Naive thymus-derived CD8-positive, alpha-beta T cell (primary cell): ENCODE results near the gene TTC39B. TPM values are rescaled to one million over a fixed set of nuclear protein-coding genes. Genes with fewer than 3 reads are reported as not detected.

Experiments
- ATAC-seq, 2 donors: fragments of 150-1000 bp; cut with Tn5 transposase in 1 of 2; sonication (Bioruptor Pico), chemical (Tn5 transposase) in 1 of 2; 1 replicate in 1 of 2; 2 replicates in 1 of 2; pipeline ENCODE4 v1.10.0; 2021; ENCODE audit warnings: mild to moderate bottlenecking in 2 of 2, moderate library complexity in 2 of 2
- POLR2A ChIA-PET: fragments of 350-600 bp; sonication (Branson Sonifier 250); formaldehyde crosslinking; loops from one replicate; lab custom pipeline; 2021; ENCODE audit warnings: antibody characterized with exemption; lab: Charles Lee
- DNase-seq, 10 donors: peaks; one replicate each; pipeline versions ENCODE4 v3.0.0 to v3.0.0-alpha.2; 2020 to 2022
- H3K27ac Mint-ChIP-seq, 10 donors: one replicate each; pipeline ENCODE4 v1.8.0; 2020 to 2022; ENCODE audit warnings: mild to moderate bottlenecking in 10 of 10, mixed read lengths in 10 of 10, moderate library complexity in 4 of 10, inconsistent platforms in 1 of 10
- H3K27me3 Mint-ChIP-seq, 5 donors: one replicate each; pipeline ENCODE4 v1.8.0; 2021 to 2022; ENCODE audit warnings: mixed read lengths in 5 of 5
- H3K36me3 Mint-ChIP-seq, 3 donors: one replicate each; pipeline ENCODE4 v1.8.0; 2020 to 2022; ENCODE audit warnings: mixed read lengths in 3 of 3, mild to moderate bottlenecking in 2 of 3, inconsistent platforms in 1 of 3
- H3K4me1 Mint-ChIP-seq, 4 donors: one replicate each; pipeline ENCODE4 v1.8.0; 2021 to 2022; ENCODE audit warnings: mixed read lengths in 4 of 4
- H3K4me3 Mint-ChIP-seq, 10 donors: one replicate each; pipeline ENCODE4 v1.8.0; 2020 to 2022; ENCODE audit warnings: mild to moderate bottlenecking in 10 of 10, mixed read lengths in 10 of 10, moderate library complexity in 6 of 10, inconsistent platforms in 1 of 10
- H3K9me3 Mint-ChIP-seq, 9 donors: one replicate each; pipeline ENCODE4 v1.8.0; 2020 to 2022; ENCODE audit warnings: mixed read lengths in 9 of 9, mild to moderate bottlenecking in 3 of 9, inconsistent platforms in 1 of 9, moderate library complexity in 1 of 9
- polyA plus RNA-seq, 3 donors: library from polyadenylated mRNA; unstranded; fragments of 300-500 nt; fragmentation: Illumina TruSeq; gene quantifications; one replicate each; pipeline ENCODE4 v1.2.3, GENCODE V29; 2021
- total RNA-seq, 8 experiments: library from RNA in 2 of 8; stranded (reverse) in 2 of 8; gene quantifications; one replicate each; pipeline ENCODE4 v1.2.3 and lab custom pipeline; 2021 to 2026

The TTC39B gene
- total and polyA plus RNA-seq, 5 experiments from 2014 or later = 4.5 to 44.8 (median 13.0) TPM

GRCh38 chr9:15282567-15283285 is 24.3 kb downstream of the TTC39B start:
- Mint-ChIP-seq H3K9me3 (no peaks in the 10 kb centered on the region), H3K27me3 (no peaks in the 10 kb centered on the region), H3K36me3 (peaks cover 4 to 10% (median 4%) of the 10 kb centered on the region in 3 donors), H3K27ac (peak overlapping the region in 2 of 10 donors; percentile 8 to 12), H3K4me1 (peaks cover 21 to 53% (median 44%) of the 10 kb centered on the region in 4 donors), H3K4me3 (peak overlapping the region in 1 of 10 donors; percentile 0)
- no peak for DNase-seq
- POLR2A ChIA-PET = interaction anchor here (0.7 to 1.4 kb wide), 3 partner anchors 9 to 140 kb away, joined by 3 to 7 read pairs (median 3); partner anchors contain the start of gene SNAPC3
- no peak for ATAC-seq

- POLR2A ChIA-PET = no interaction called here
- Mint-ChIP-seq H3K4me3 (no peak overlapping the region), H3K27me3 (no peaks in the 10 kb centered on the region), H3K4me1 (peaks cover 14 to 45% (median 38%) of the 10 kb centered on the region in 4 donors), H3K9me3 (no peaks in the 10 kb centered on the region), H3K27ac (peak overlapping the region in 4 of 10 donors; percentile 4 to 60 (median 20)), H3K36me3 (peaks cover 0 to under 1% (median under 1%) of the 10 kb centered on the region in 3 donors)
- no peak for ATAC-seq
- DNase-seq = no peak
These were observed 26.4 kb downstream of the TTC39B start for GRCh38 chr9:15280647-15281046.

- H3K27ac Mint-ChIP-seq = peak overlapping the region in 6 of 10 donors; percentile 27 to 78 (median 48)
- ATAC-seq (no peak), DNase-seq (no peak)
- no peak overlapping the region for H3K4me3 Mint-ChIP-seq
- no peaks in the 10 kb centered on the region for H3K27me3 Mint-ChIP-seq
- peaks cover 0 to 11% (median 0%) of the 10 kb centered on the region in 3 donors for H3K36me3 Mint-ChIP-seq
- no peaks in the 10 kb centered on the region for H3K9me3 Mint-ChIP-seq
- H3K4me1 Mint-ChIP-seq = peaks cover 18 to 54% (median 41%) of the 10 kb centered on the region in 4 donors
- POLR2A ChIA-PET = interaction anchor here (0.9 to 1.0 kb wide), 2 partner anchors 28 to 32 kb away, joined by 3 read pairs; partner anchors contain the start of gene TTC39B
These were observed 28.2 kb downstream of the TTC39B start for GRCh38 chr9:15278839-15279238.

- Mint-ChIP-seq H3K27ac (peak overlapping the region in 2 of 10 donors; percentile 7 to 55), H3K27me3 (no peaks in the 10 kb centered on the region), H3K4me1 (peaks cover 23 to 59% (median 43%) of the 10 kb centered on the region in 4 donors), H3K36me3 (peaks cover 0 to 11% (median 0%) of the 10 kb centered on the region in 3 donors), H3K4me3 (no peak overlapping the region), H3K9me3 (no peaks in the 10 kb centered on the region)
- DNase-seq = no peak
- POLR2A ChIA-PET = interaction anchor here (0.7 to 1.7 kb wide), 2 partner anchors 32 to 145 kb away, joined by 3 to 6 read pairs; partner anchors contain the start of gene SNAPC3
- no peak for ATAC-seq
These were observed 28.8 kb downstream of the TTC39B start for GRCh38 chr9:15278091-15278687.

- H3K4me3 Mint-ChIP-seq = no peak overlapping the region
- peak in 3 of 10 donors; percentile 35 to 36 (median 35) for DNase-seq
- POLR2A ChIA-PET = interaction anchor here (0.7 to 1.7 kb wide), 2 partner anchors 33 to 146 kb away, joined by 3 to 6 read pairs; partner anchors contain the start of gene SNAPC3
- peak in 1 of 2 donors; percentile 59 for ATAC-seq
- peaks cover 21 to 59% (median 43%) of the 10 kb centered on the region in 4 donors for H3K4me1 Mint-ChIP-seq
- H3K9me3 Mint-ChIP-seq = no peaks in the 10 kb centered on the region
- H3K27me3 Mint-ChIP-seq = no peaks in the 10 kb centered on the region
- H3K27ac Mint-ChIP-seq = peak overlapping the region in 4 of 10 donors; percentile 7 to 55 (median 40)
- H3K36me3 Mint-ChIP-seq = peaks cover 0 to 11% (median 0%) of the 10 kb centered on the region in 3 donors
These were observed 29.5 kb downstream of the TTC39B start for GRCh38 chr9:15277400-15278090.

DNA sequence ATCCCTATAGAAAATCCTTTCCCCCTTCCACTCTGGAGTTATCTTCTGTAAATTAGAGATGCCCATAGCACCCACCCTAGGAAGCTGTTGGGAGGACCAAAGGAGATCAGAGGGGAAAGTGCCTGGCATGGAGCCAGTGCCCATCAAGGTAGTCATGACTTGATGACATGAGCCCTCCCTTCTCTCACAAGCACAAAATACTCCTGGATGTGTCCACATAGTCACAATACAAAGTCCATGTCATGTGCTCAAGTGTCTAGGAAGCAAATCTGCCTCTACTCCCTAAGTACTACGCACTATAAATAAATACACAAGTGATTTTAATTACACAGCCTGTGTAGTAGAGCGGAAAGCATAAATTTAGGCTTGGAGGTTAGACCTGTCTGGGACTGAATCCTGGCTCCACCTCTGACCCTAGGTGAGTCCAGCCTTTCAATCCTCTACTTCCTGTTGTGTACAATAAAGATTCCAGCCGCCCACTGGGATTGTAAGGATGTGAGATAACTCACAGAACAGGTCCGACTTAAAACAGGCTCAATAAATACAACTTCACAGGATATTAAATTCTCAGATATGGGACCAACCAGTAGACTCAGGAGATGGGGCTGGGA is 30.6 kb downstream of the TTC39B start:
- POLR2A ChIA-PET = interaction anchor here (1.7 kb wide), 1 partner anchor 34 kb away, joined by 6 read pairs; no protein-coding TSS in a partner anchor
- ATAC-seq (no peak), DNase-seq (no peak)
- Mint-ChIP-seq H3K27ac (no peak overlapping the region), H3K4me1 (peaks cover 28 to 65% (median 50%) of the 10 kb centered on the region in 4 donors), H3K4me3 (no peak overlapping the region), H3K9me3 (no peaks in the 10 kb centered on the region), H3K36me3 (peaks cover 0 to 16% (median 3%) of the 10 kb centered on the region in 3 donors), H3K27me3 (no peaks in the 10 kb centered on the region)

DNA sequence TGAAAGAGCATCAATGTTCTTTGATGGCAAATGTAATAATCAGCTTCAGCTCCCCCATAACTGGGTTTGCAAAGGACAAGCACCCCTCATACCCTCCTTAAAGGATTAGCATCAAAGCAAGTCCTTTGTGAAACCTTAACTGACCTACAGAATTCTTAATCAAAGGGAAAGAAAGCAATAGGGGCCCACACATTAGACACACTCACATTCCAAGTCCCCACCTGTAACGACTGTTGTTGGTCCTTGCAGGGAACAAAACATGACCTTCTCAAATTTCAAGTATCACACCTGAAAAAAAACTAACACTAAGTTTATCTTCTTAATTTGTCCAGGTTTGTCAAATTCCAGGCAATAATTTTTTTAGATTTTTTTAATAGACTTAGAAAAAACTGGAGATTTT is 32.6 kb downstream of the TTC39B start:
- no peak overlapping the region for H3K27ac Mint-ChIP-seq
- no peaks in the 10 kb centered on the region for H3K9me3 Mint-ChIP-seq
- peaks cover 30 to 62% (median 50%) of the 10 kb centered on the region in 4 donors for H3K4me1 Mint-ChIP-seq
- no peak for ATAC-seq
- H3K36me3 Mint-ChIP-seq = peaks cover 0 to 18% (median 3%) of the 10 kb centered on the region in 3 donors
- DNase-seq = no peak
- no peaks in the 10 kb centered on the region for H3K27me3 Mint-ChIP-seq
- H3K4me3 Mint-ChIP-seq = no peak overlapping the region
- POLR2A ChIA-PET = no interaction called here

DNA sequence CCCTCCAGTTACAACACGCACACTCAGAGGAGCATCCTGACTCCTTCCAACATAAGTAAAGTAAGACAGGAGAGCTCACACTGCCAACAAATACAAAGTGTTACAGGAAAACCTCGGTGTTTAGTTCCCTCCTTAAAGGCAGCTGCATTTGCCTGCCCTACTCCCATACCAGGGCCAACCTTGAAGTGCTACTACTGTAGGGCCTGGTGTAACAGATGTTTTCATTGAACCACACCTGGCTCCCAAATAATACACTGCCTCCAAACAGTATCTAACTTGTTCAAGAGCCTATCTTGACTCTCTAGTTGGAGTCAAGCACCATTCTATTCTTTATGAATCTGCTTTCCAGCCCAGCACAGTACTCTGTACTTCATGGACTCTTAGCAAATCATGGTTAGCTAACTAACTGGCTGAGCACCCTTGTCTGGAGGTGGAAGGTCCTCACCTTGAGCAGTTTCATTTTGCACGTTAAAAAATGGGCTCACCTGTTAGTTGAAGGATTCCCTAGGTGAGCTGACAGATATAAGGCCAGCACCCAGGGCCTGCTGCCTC is 34.6 kb downstream of the TTC39B start:
- no peak for ATAC-seq
- Mint-ChIP-seq H3K27me3 (no peaks in the 10 kb centered on the region), H3K9me3 (no peaks in the 10 kb centered on the region), H3K4me3 (peak overlapping the region in 1 of 10 donors; percentile 30), H3K4me1 (peaks cover 35 to 60% (median 50%) of the 10 kb centered on the region in 4 donors), H3K36me3 (peaks cover 0 to 28% (median 9%) of the 10 kb centered on the region in 3 donors), H3K27ac (peak overlapping the region in 6 of 10 donors; percentile 0 to 53 (median 27))
- DNase-seq = no peak
- POLR2A ChIA-PET = interaction anchor here (0.6 to 0.9 kb wide), 2 partner anchors 37 to 186 kb away, joined by 3 read pairs; no protein-coding TSS in a partner anchor

DNA sequence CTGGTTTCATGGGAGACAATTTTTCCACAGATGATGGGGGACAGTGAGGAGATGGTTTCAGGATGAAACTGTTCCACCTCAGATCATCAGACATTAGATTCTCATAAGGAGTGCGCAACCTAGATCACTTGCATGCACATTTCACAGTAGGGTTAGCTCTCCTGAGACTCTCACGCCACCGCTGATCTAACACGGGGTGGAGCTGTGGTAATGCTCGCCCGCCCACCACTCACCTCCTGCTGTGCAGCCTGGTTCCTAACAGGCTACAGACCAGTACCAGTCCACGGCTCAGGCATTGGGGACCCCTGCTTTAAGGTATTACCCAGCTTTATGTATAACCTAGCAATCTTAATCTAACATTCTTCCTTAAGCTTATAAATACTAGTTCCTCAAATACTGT is 35.6 kb downstream of the TTC39B start:
- DNase-seq = no peak
- Mint-ChIP-seq H3K9me3 (no peaks in the 10 kb centered on the region), H3K36me3 (peaks cover 0 to 36% (median 13%) of the 10 kb centered on the region in 3 donors), H3K27me3 (no peaks in the 10 kb centered on the region), H3K4me1 (peaks cover 35 to 56% (median 47%) of the 10 kb centered on the region in 4 donors), H3K27ac (peak overlapping the region in 1 of 10 donors; percentile 81), H3K4me3 (no peak overlapping the region)
- no peak for ATAC-seq
- POLR2A ChIA-PET = interaction anchor here (0.9 kb wide), 1 partner anchor 38 kb away, joined by 3 read pairs; no protein-coding TSS in a partner anchor

DNA sequence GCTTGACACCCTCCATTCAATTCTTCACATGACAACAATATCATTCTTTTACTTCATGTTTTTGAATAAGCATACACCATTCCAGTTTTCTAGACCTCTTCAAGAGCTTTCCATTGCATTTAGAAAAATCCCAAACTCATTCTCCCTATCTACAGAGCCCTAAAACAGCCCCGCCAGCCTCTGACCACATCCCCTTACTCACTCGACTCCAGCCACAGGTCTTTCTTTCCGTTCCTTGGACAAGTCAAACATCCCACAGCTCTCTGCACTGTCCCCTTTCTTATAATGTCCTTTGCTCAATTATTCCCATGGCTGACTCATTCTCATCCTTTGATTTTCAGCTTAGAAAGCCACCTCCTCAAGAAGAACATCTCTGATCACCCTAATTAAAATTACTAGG is 38.2 kb downstream of the TTC39B start:
- Mint-ChIP-seq H3K27ac (peak overlapping the region in 4 of 10 donors; percentile 36 to 49 (median 40)), H3K27me3 (no peaks in the 10 kb centered on the region), H3K9me3 (no peaks in the 10 kb centered on the region), H3K4me1 (peaks cover 28 to 50% (median 43%) of the 10 kb centered on the region in 4 donors), H3K36me3 (peaks cover 0 to 32% (median 18%) of the 10 kb centered on the region in 3 donors), H3K4me3 (no peak overlapping the region)
- no peak for ATAC-seq
- POLR2A ChIA-PET = no interaction called here
- DNase-seq = no peak

GRCh38 chr9:15268317-15268716 is 38.7 kb downstream of the TTC39B start:
- peak overlapping the region in 2 of 10 donors; percentile 11 to 49 for H3K27ac Mint-ChIP-seq
- H3K27me3 Mint-ChIP-seq = no peaks in the 10 kb centered on the region
- ATAC-seq = no peak
- H3K9me3 Mint-ChIP-seq = no peaks in the 10 kb centered on the region
- no peak overlapping the region for H3K4me3 Mint-ChIP-seq
- peaks cover 26 to 50% (median 44%) of the 10 kb centered on the region in 4 donors for H3K4me1 Mint-ChIP-seq
- peaks cover 0 to 37% (median 20%) of the 10 kb centered on the region in 3 donors for H3K36me3 Mint-ChIP-seq
- DNase-seq = no peak
- POLR2A ChIA-PET = no interaction called here
